Measurements from ENCODE around the gene KBTBD7. TPM values are rescaled to one million over a fixed set of nuclear protein-coding genes. Genes with fewer than 3 reads are reported as not detected.
A peak's percentile ranks its signal among the peaks of the same experiment; 100 is the strongest.

Gene KBTBD7
- 1.3 and 1.7 TPM in 2 replicates for polyA plus RNA-seq (2012; rRNA removed)
- polyA plus RNA-seq (2012; cell fraction: cytosol; rRNA removed): 1.4 and 1.7 TPM in 2 replicates
- 0.83 and 1.1 TPM in 2 replicates for polyA plus RNA-seq (2012; cell fraction: nucleus; rRNA removed)

- peak within 1 kb of the TSS; percentile 76 for H3K9ac ChIP-seq
- no peaks in the 10 kb centered on the region for H3K9me3 ChIP-seq
- 8% methylated on average over 46 of the region's 66 CpGs for WGBS (ENCODE audit: low lambda C conversion rate)
- H2AFZ ChIP-seq (ENCODE audit: low read depth): peak within 1 kb of the TSS; percentile 97
- no peaks in the 10 kb centered on the region for H4K20me1 ChIP-seq (ENCODE audit: insufficient read depth)
- no peaks in the 10 kb centered on the region for H3K9me2 ChIP-seq
- peak within 1 kb of the TSS; percentile 65 to 73 for H3K4me3 ChIP-seq (ENCODE audit: low read depth in 2 of 2, low read length in 1 of 2)
- no peaks in the 10 kb centered on the region for H3K27me3 ChIP-seq (ENCODE audit: insufficient read depth)
- peak; percentile 90 for DNase-seq
- H3K79me2 ChIP-seq (ENCODE audit: insufficient read depth): peaks cover 18% of the 10 kb centered on the region; the same call in 1 of the 2 replicates
- POLR2A ChIA-PET: no interaction called here
- H3F3A ChIP-seq (replicated peaks; ENCODE audit: insufficient read depth): peaks cover 9% of the 10 kb centered on the region
- peaks cover 0 to 18% of the 10 kb centered on the region in 2 experiments; a peak in 2 of 4 replicates for H3K4me1 ChIP-seq (ENCODE audit: control insufficient read depth in 1 of 2, insufficient read depth in 2 of 2, low read depth in 1 of 2, low read length in 1 of 2)
- H3K36me3 ChIP-seq (replicated peaks in 1 of 2; ENCODE audit: control insufficient read depth in 1 of 2, insufficient read depth in 2 of 2, low read length in 1 of 2): peaks cover 6 to 9% of the 10 kb centered on the region in 2 experiments
- peak within 1 kb of the TSS; percentile 75 for H3K4me2 ChIP-seq
- CTCF ChIA-PET: interaction anchor here (1.6 kb wide), 1 partner anchor 28 kb away, joined by 4 read pairs; no protein-coding TSS in a partner anchor
- H3K27ac ChIP-seq (ENCODE audit: low read depth in 2 of 2, low read length in 1 of 2): peak within 1 kb of the TSS; percentile 82 to 93
- peak; percentile 63 for TF ChIP-seq YY1 (IDR thresholded peaks at IDR 0.05; ENCODE audit: low read depth)
- TF ChIP-seq PBX3 (IDR thresholded peaks at IDR 0.05): 0 out of 2 replicates have a peak, but pooled peaks have one; percentile 27
- peak; percentile 98 for TF ChIP-seq ZBTB33 (IDR thresholded peaks at IDR 0.05; ENCODE audit: borderline replicate concordance, low read depth)
- TF ChIP-seq GATA2 (CRISPR knock-in tag; IDR thresholded peaks at IDR 0.05): no peak
- no peak for TF ChIP-seq MXI1 (IDR thresholded peaks at IDR 0.05; ENCODE audit: low read depth, low read length)
- no peak for TF ChIP-seq FOXJ3 (CRISPR knock-in tag; IDR thresholded peaks at IDR 0.05)
- TF ChIP-seq RAD21 (IDR thresholded peaks at IDR 0.05; ENCODE audit: low read length): no peak
- TF ChIP-seq MAX (IDR thresholded peaks at IDR 0.05; ENCODE audit: low read depth): peak; percentile 86
- no peak for TF ChIP-seq USF2 (IDR thresholded peaks at IDR 0.05; ENCODE audit: borderline replicate concordance, low read depth, low read length)
- TF ChIP-seq MEF2A (IDR thresholded peaks at IDR 0.05; ENCODE audit: borderline replicate concordance, low read depth): no peak; the same call in 1 of the 2 replicates
- TF ChIP-seq EZH2phosphoT487 (IDR thresholded peaks at IDR 0.05; ENCODE audit: borderline replicate concordance, low read depth): no peak
- TF ChIP-seq SMC3 (IDR thresholded peaks at IDR 0.05; ENCODE audit: low read depth, low read length): no peak
- TF ChIP-seq RXRA (IDR thresholded peaks at IDR 0.05; ENCODE audit: borderline replicate concordance, low read depth): 0 out of 2 replicates have a peak, but pooled peaks have one; percentile 45
- peak; percentile 64 for TF ChIP-seq NFIC (IDR thresholded peaks at IDR 0.05; ENCODE audit: borderline replicate concordance)
- no peak for TF ChIP-seq SIN3A (IDR thresholded peaks at IDR 0.05; ENCODE audit: borderline replicate concordance, low read depth, low read length)
- peak; percentile 77 for TF ChIP-seq POLR2AphosphoS5 (IDR thresholded peaks at IDR 0.05; ENCODE audit: low read depth, low read length)
- peak; percentile 55; the same call in 1 of the 2 replicates for TF ChIP-seq GABPA (IDR thresholded peaks at IDR 0.05; ENCODE audit: low read depth)
- 0 out of 2 replicates have a peak, but pooled peaks have one; percentile 39 for TF ChIP-seq USF1 (IDR thresholded peaks at IDR 0.05; ENCODE audit: borderline replicate concordance, low read depth)
- peak; percentile 63 for TF ChIP-seq JUND (IDR thresholded peaks at IDR 0.05)
- no peak; the same call in 1 of the 2 replicates for TF ChIP-seq RCOR1 (IDR thresholded peaks at IDR 0.05; ENCODE audit: low read length)
- TF ChIP-seq TCF12 (IDR thresholded peaks at IDR 0.05): peak; percentile 32; the same call in 1 of the 2 replicates
- TF ChIP-seq NRF1 (IDR thresholded peaks at IDR 0.05; ENCODE audit: low read depth, low read length): no peak
- 0 out of 2 replicates have a peak, but pooled peaks have one; percentile 8 for TF ChIP-seq REST (IDR thresholded peaks at IDR 0.05; ENCODE audit: low read depth, low read length)
Measured at GRCh38 chr13:41193919-41194824, at the start of gene KBTBD7. TSS of gene KBTBD7 (minus strand) at chr13:41194569. CDS start at chr13:41194257, 312 bp downstream.
